Measurements from ENCODE around the gene ZNFX1. TPM values are rescaled to one million over a fixed set of nuclear protein-coding genes. Genes with fewer than 3 reads are reported as not detected.

The ZNFX1 gene
- total and polyA plus RNA-seq, 9 of the 15 experiments (the other 6 are each of a cell fraction or from before 2014, with no cell fraction given) = 3.8 to 13.8 (median 10.3) TPM

- in situ Hi-C loops (cut with MboI) (no loop called here), intact Hi-C loops (cut with micrococcal nuclease) (loop anchor here (5.0 kb wide), 2 partner anchors 45 to 90 kb away; partner anchors contain the start of gene STAU1)
- peaks cover 68% of the 10 kb centered on the region for H3K36me3 ChIP-seq (ENCODE audit: control insufficient read depth, insufficient read depth, low read length)
- DNase-seq (ENCODE audit: extremely low read depth in 1 of 4, low spot score in 3 of 4) (peak; percentile 29 to 53 (median 39)), FAIRE-seq (no peak), ATAC-seq (no peak)
- 2% methylated on average over 21 of the region's 31 CpGs for WGBS (ENCODE audit: insufficient coverage, low coverage, missing lambda C conversion rate)
- peaks cover 74% of the 10 kb centered on the region for H3K79me2 ChIP-seq (ENCODE audit: control insufficient read depth, insufficient read depth, low read length)
- ChIA-PET POLR2A (interaction anchor here (0.5 to 6.0 kb wide), 16 partner anchors 9 to 1507 kb away, joined by 3 to 68 read pairs (median 3); no protein-coding TSS in a partner anchor), CTCF (ENCODE audit: low intra/inter-chr PET ratio) (interaction anchor here (0.6 to 1.0 kb wide), 2 partner anchors 47 to 145 kb away, joined by 3 to 6 read pairs; no protein-coding TSS in a partner anchor)
- H3K27me3 ChIP-seq (ENCODE audit: control insufficient read depth in 2 of 2, insufficient read depth in 2 of 2, low read length in 2 of 2) = no peaks in the 10 kb centered on the region
- peaks cover 3% of the 10 kb centered on the region for H3K9me1 ChIP-seq (ENCODE audit: control insufficient read depth, insufficient read depth, low read length)
- H3K9ac ChIP-seq (ENCODE audit: insufficient read depth in 1 of 2, low read depth in 2 of 2, low read length in 2 of 2) = peak overlapping the region; percentile 98 to 99
- H4K20me1 ChIP-seq (replicated peaks; ENCODE audit: control insufficient read depth, insufficient read depth, low read length) = peaks cover 29% of the 10 kb centered on the region
- peak overlapping the region; percentile 92 for H2AFZ ChIP-seq (ENCODE audit: low read depth, low read length)
- BruUV-seq (replicated peaks) = no TSS peak
- peak overlapping the region; percentile 93 for H3K4me3 ChIP-seq
- peaks cover 14% of the 10 kb centered on the region for H3K9me3 ChIP-seq (replicated peaks; ENCODE audit: control insufficient read depth, insufficient read depth, low read depth, low read length)
- peaks cover 11 to 13% of the 10 kb centered on the region in 2 experiments; a peak in 3 of 5 replicates for H3K4me1 ChIP-seq (replicated peaks in 1 of 2; ENCODE audit: control insufficient read depth in 2 of 2, insufficient read depth in 2 of 2, low read length in 2 of 2)
- peak overlapping the region; percentile 95 for H3K27ac ChIP-seq (ENCODE audit: extremely low read depth, low read depth, low read length)
- H3K4me2 ChIP-seq (ENCODE audit: insufficient read depth, low read length) = peak overlapping the region; percentile 99
- TF ChIP-seq GABPB2 (CRISPR knock-in tag; conservative IDR thresholded peaks at IDR 0.05) (no peak), RUNX1 (IDR thresholded peaks at IDR 0.05; ENCODE audit: low read depth) (no peak), POLR2AphosphoS2 (IDR thresholded peaks at IDR 0.05; ENCODE audit: low read length) (no peak), EGR1 (conservative IDR thresholded peaks at IDR 0.05) (0 out of 2 replicates have a peak, but pooled peaks have one; percentile 8), RFX7 (CRISPR knock-in tag; IDR thresholded peaks at IDR 0.05) (no peak), AFF1 (IDR thresholded peaks at IDR 0.05; ENCODE audit: low read depth in 1 of 2, partially characterized antibody in 2 of 2) (peak in 1 of 2 experiments; percentile 96), ELF4 (CRISPR knock-in tag; IDR thresholded peaks at IDR 0.05) (0 out of 2 replicates have a peak, but pooled peaks have one; percentile 66), HDGF (IDR thresholded peaks at IDR 0.05) (no peak), PCBP1 (IDR thresholded peaks at IDR 0.05; ENCODE audit: low read depth, low read length, poor library complexity, severe bottlenecking) (no peak), NR2C2 (CRISPR knock-in tag; IDR thresholded peaks at IDR 0.05) (no peak), NR2C2 (tag; IDR thresholded peaks at IDR 0.05) (no peak), ZNF778 (CRISPR knock-in tag; IDR thresholded peaks at IDR 0.05) (no peak), ZBTB7A (IDR thresholded peaks at IDR 0.05; ENCODE audit: borderline replicate concordance, control insufficient read depth, low read depth, low read length) (peak; percentile 17; the same call in 1 of the 2 replicates), ARID2 (IDR thresholded peaks at IDR 0.05) (0 out of 2 replicates have a peak, but pooled peaks have one; percentile 6), GTF3C2 (IDR thresholded peaks at IDR 0.05; ENCODE audit: borderline replicate concordance, extremely low read depth, insufficient read length) (no peak)
Measured at GRCh38 chr20:49276961-49277785, 684 bp downstream of the ZNFX1 start.
